GM19099 (cell line): ENCODE data around the gene SLC2A1.

Experiments used
- POLR2A ChIP-seq: IDR thresholded peaks from 3 replicates; pipeline ENCODE4 v1.6.1; 2011; ENCODE audit warnings: low read depth; ENCODE audit not compliant: insufficient read length; ENCODE audit errors: extremely low read depth

The SLC2A1 gene

GRCh38 chr1:42932442-42932941, 26.2 kb downstream of the SLC2A1 start:
- no peak for TF ChIP-seq POLR2A

DNA sequence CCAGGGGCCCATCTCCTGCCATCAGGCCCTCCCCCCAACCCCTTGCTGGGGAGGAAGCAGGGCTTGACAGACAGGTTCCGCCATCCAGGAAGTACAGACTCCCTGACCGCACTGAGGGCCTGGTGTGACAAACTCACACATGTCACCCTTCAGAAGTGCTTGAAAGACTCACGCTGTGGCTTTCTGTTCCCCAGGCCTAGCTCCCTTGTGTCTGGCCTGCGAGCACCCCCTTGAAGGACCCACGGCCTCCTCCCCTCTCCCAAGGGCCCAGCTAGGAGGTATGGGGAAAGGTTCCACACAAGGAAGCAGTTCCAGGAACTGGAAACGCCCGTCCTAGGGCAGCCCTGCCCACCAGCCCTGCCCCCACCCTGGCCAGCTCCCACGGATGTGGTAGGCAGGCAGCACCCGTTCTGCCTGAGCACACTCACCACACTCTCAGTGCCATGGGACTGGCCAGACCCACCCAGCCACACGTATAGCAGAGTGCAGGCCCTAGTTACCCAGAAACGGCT, 26.7 kb downstream of the SLC2A1 start:
- TF ChIP-seq POLR2A: peak; percentile 46

- TF ChIP-seq POLR2A: no peak
Measured at GRCh38 chr1:42931108-42931539, 27.5 kb downstream of the SLC2A1 start.

DNA sequence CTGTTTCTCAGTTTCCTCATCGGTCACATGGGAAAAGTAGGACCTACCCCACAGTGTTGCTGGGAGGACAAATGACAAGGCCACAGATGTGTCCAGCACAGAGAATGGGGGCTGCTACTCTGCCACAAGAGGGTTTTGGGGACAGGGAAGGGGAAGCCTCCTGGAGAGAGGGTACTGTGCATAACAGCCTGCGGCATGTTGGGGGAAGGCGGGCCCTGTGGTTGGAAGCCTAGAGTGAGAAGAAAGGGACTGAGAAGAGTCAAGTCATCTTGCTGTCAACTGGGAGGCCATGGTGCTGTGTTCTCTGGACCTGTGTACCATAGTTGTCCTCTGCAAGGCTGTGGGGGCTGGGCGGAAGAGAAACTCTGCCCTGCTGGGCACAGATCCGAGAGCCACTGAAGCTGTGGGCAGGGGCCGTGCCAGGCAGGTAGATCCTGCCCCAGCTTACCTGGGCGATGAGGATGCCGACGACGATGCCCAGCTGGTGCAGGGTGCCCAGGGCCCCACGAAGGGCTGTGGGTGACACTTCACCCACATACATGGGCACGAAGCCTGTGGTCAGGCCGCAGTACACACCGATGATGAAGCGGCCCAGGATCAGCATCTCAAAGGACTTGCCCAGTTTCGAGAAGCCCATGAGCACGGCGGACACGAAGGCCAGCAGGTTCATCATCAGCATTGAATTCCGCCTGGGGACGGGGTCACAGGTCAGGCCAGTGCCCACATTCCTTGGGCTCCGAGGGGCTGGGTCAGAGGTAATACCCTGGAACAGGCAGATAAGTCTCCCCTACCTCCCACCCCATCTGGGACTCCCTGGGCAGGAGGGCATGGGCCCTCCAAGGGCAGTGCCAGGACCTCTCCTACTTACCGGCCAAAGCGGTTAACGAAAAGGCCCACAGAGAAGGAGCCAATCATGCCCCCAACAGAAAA, 28.2 kb downstream of the SLC2A1 start:
- no peak for TF ChIP-seq POLR2A

GRCh38 chr1:42929434-42930177, 29.1 kb downstream of the SLC2A1 start:
- no peak for TF ChIP-seq POLR2A

- no peak for TF ChIP-seq POLR2A
Measured at GRCh38 chr1:42928859-42929258, 29.8 kb downstream of the SLC2A1 start.

DNA sequence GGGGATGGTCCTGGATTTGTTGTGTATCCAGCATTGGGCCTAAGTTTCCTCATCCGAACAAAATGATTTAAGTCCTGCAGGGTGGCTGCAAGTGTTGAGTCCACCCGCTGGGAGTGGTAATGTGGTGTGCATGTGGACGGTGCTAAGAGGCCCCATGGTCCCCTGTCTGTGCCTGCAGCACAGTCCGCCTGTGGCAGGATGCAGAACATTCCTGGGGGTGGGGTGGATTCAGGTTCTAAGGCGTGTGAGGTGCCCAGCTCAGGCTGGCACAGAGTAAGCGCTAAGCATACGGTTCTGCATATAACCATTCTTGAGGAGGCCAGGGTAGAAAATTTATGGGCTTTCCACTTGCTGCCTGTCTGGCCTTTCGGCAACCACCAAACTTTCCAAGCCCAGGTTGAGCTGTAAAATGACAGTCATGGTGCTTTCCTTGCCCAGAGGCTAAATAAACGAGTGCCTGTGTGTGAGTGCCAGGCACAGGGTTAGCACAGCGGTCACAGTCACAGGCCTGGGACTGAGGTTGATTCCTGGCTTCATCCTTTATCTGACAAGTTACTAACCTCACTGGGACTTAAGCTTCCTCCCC, 30.7 kb downstream of the SLC2A1 start:
- TF ChIP-seq POLR2A: no peak

GRCh38 chr1:42927274-42927841, 31.3 kb downstream of the SLC2A1 start:
- TF ChIP-seq POLR2A: no peak

- TF ChIP-seq POLR2A: no peak
Measured at GRCh38 chr1:42926879-42927242, 31.8 kb downstream of the SLC2A1 start.

DNA sequence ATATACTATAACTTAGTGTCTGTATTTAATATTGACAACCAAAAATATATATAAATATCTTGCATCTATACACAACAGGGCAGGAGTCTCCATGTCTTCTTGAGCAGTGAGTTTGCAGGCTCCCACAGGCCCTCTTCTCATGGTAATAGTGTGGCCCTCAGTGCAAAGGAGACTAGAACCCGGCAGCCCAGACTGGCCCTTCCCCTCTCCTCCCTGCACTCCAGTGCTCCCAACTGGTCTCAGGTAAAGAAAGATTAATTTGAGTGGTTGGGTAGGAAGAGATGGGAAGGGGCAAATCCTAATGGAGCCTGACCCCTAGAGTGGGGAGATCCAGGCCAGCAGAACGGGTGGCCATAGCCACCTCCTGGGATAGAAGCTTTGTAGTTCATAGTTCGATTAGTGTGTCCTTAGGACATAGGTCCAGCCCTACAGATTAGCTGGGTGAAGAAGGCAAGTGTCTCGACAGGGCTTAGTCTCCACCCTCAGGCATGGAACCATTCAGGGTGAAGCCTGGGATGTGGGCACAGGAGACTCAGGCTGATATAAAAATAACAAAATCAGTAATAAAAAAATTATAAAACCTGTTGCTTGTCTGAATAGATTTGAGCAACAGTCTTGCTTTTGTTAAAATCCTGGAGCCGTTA, 32.3 kb downstream of the SLC2A1 start:
- no peak for TF ChIP-seq POLR2A

DNA sequence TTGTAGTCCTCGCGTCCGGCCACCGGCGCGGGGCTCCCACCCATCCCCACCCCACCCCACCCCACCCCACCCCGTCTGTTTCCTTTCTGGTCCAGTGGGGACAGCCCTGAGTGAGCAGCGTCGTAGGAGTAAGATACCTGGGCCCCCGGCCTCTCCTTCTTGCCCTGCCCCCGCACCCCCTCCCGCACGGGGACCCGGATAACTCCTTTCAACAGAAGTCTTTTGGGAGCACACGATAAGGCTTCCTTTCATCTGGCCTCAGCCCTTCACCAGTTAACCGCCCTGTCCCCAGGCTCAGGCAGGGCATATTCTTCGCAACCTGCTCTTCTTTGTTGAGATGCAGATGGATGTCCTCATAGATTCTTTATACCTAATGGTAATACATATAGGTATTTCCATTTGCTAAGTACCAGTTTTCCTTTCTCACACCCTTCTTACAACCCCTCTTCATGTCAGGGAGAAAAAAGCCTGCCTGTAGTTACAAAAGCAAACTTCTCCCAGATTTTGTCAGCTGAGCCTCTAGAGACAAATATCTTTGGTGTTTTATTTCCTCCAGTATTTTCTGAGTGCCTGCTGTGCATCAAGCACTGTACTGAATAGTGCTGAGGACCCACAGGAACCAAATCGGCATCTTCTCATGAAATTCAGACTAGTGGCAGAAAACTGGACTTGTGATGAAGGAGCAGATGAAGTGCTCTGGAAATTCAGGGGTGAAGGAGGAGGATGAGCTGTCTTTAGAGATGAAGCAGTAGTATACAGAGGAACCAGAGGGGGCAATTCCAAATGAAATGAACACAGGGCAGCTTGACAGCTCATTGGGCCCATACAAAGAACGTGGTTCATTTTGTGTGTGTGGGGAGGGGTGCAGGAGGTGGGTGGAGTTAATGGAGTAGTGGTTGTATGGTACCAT, 33.6 kb downstream of the SLC2A1 start:
- TF ChIP-seq POLR2A: no peak

GRCh38 chr1:42924082-42924850, 34.4 kb downstream of the SLC2A1 start:
- peak; percentile 88 for TF ChIP-seq POLR2A
